ENCODE data around the gene AFF3. TPM values are rescaled to one million over a fixed set of nuclear protein-coding genes. Genes with fewer than 3 reads are reported as not detected.

AFF3 gene
- total and polyA plus RNA-seq, 4 donors: 0.48 to 5.3 (median 2.3) TPM

GRCh38 chr2:99748344-99748743 lies 394.0 kb downstream of the AFF3 start:
- Histone ChIP-seq H3K4me3 (ENCODE audit: low read depth in 1 of 3, low read length in 3 of 3) (no peak overlapping the region), H3K9ac (ENCODE audit: low read depth in 1 of 2, low read length in 2 of 2) (no peak overlapping the region), H3K27ac (ENCODE audit: low read depth in 1 of 2, low read length in 2 of 2) (no peak overlapping the region), H3K4me1 (ENCODE audit: control insufficient read depth in 4 of 4, insufficient read depth in 4 of 4, low read length in 3 of 4) (no peaks in the 10 kb centered on the region), H3K36me3 (ENCODE audit: control insufficient read depth in 4 of 4, insufficient read depth in 3 of 4, low read depth in 1 of 4, low read length in 3 of 4) (no peaks in the 10 kb centered on the region), H3K27me3 (ENCODE audit: control insufficient read depth in 4 of 4, insufficient read depth in 4 of 4, low read length in 3 of 4) (no peaks in the 10 kb centered on the region), H3K9me3 (ENCODE audit: control insufficient read depth in 4 of 4, low read length in 3 of 4) (no peaks in the 10 kb centered on the region)
- DNase-seq (ENCODE audit: low spot score): no peak
- TF ChIP-seq GABPA (IDR thresholded peaks at IDR 0.05 in 1 of 2, conservative IDR thresholded peaks at IDR 0.05 in 1 of 2) (no peak), YY1 (IDR thresholded peaks at IDR 0.05) (no peak), HNF4A (conservative IDR thresholded peaks at IDR 0.05) (no peak), TAF1 (conservative IDR thresholded peaks at IDR 0.05) (no peak), HNF4G (IDR thresholded peaks at IDR 0.05) (no peak), ZBTB33 (IDR thresholded peaks at IDR 0.05) (no peak), MAX (IDR thresholded peaks at IDR 0.05) (no peak), FOXA2 (IDR thresholded peaks at IDR 0.05) (no peak), SP1 (IDR thresholded peaks at IDR 0.05) (no peak), JUND (IDR thresholded peaks at IDR 0.05) (no peak)
- TF ChIP-seq, protein P1, sequence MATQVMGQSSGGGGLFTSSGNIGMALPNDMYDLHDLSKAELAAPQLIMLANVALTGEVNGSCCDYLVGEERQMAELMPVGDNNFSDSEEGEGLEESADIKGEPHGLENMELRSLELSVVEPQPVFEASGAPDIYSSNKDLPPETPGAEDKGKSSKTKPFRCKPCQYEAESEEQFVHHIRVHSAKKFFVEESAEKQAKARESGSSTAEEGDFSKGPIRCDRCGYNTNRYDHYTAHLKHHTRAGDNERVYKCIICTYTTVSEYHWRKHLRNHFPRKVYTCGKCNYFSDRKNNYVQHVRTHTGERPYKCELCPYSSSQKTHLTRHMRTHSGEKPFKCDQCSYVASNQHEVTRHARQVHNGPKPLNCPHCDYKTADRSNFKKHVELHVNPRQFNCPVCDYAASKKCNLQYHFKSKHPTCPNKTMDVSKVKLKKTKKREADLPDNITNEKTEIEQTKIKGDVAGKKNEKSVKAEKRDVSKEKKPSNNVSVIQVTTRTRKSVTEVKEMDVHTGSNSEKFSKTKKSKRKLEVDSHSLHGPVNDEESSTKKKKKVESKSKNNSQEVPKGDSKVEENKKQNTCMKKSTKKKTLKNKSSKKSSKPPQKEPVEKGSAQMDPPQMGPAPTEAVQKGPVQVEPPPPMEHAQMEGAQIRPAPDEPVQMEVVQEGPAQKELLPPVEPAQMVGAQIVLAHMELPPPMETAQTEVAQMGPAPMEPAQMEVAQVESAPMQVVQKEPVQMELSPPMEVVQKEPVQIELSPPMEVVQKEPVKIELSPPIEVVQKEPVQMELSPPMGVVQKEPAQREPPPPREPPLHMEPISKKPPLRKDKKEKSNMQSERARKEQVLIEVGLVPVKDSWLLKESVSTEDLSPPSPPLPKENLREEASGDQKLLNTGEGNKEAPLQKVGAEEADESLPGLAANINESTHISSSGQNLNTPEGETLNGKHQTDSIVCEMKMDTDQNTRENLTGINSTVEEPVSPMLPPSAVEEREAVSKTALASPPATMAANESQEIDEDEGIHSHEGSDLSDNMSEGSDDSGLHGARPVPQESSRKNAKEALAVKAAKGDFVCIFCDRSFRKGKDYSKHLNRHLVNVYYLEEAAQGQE (IDR thresholded peaks at IDR 0.05): no peak
- TF ChIP-seq, protein P2, sequence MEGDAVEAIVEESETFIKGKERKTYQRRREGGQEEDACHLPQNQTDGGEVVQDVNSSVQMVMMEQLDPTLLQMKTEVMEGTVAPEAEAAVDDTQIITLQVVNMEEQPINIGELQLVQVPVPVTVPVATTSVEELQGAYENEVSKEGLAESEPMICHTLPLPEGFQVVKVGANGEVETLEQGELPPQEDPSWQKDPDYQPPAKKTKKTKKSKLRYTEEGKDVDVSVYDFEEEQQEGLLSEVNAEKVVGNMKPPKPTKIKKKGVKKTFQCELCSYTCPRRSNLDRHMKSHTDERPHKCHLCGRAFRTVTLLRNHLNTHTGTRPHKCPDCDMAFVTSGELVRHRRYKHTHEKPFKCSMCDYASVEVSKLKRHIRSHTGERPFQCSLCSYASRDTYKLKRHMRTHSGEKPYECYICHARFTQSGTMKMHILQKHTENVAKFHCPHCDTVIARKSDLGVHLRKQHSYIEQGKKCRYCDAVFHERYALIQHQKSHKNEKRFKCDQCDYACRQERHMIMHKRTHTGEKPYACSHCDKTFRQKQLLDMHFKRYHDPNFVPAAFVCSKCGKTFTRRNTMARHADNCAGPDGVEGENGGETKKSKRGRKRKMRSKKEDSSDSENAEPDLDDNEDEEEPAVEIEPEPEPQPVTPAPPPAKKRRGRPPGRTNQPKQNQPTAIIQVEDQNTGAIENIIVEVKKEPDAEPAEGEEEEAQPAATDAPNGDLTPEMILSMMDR (IDR thresholded peaks at IDR 0.05; ENCODE audit: low read depth, low read length, missing input control): no peak
- WGBS: 73% methylated on average over 2 of the region's 2 CpGs

DNA sequence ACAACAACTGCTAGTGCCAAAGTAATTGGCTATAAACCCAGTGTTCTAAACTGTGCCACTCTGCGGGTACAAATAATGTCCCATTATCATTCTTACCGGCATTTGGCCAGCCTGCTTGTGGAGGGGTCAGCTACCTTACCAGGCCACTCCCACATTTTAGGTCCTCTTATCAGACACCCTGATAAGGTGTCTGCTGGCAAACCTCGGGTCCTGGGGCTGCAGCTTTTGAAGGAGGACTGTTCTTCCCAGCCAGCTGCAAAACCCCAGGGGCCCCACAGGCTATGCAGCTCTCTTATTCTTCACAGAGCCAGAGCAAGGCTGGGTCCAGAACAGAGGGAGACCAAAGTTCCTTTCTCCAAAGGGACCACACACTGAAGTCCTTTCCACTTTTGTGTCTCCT lies 394.5 kb downstream of the AFF3 start:
- DNase-seq (ENCODE audit: low spot score): no peak
- WGBS: 66% methylated on average over 3 of the region's 3 CpGs
- H3K27ac ChIP-seq (ENCODE audit: low read depth in 1 of 2, low read length in 2 of 2): no peak overlapping the region
- H3K9me3 ChIP-seq (ENCODE audit: control insufficient read depth in 4 of 4, low read length in 3 of 4): no peaks in the 10 kb centered on the region
- H3K4me3 ChIP-seq (ENCODE audit: low read depth in 1 of 3, low read length in 3 of 3): no peak overlapping the region
- H3K27me3 ChIP-seq (ENCODE audit: control insufficient read depth in 4 of 4, insufficient read depth in 4 of 4, low read length in 3 of 4): no peaks in the 10 kb centered on the region
- H3K36me3 ChIP-seq (ENCODE audit: control insufficient read depth in 4 of 4, insufficient read depth in 3 of 4, low read depth in 1 of 4, low read length in 3 of 4): peaks cover 0 to 3% (median 0%) of the 10 kb centered on the region in 4 donors
- no peaks in the 10 kb centered on the region for H3K4me1 ChIP-seq (ENCODE audit: control insufficient read depth in 4 of 4, insufficient read depth in 4 of 4, low read length in 3 of 4)
- no peak overlapping the region for H3K9ac ChIP-seq (ENCODE audit: low read depth in 1 of 2, low read length in 2 of 2)
- TF ChIP-seq JUND (IDR thresholded peaks at IDR 0.05): no peak
- TF ChIP-seq, protein P2 (IDR thresholded peaks at IDR 0.05; ENCODE audit: low read depth, low read length, missing input control): no peak
- TF ChIP-seq FOXA1 (IDR thresholded peaks at IDR 0.05): no peak
- no peak for TF ChIP-seq YY1 (IDR thresholded peaks at IDR 0.05)
- TF ChIP-seq NR2F2 (IDR thresholded peaks at IDR 0.05): no peak
- TF ChIP-seq, protein P3, sequence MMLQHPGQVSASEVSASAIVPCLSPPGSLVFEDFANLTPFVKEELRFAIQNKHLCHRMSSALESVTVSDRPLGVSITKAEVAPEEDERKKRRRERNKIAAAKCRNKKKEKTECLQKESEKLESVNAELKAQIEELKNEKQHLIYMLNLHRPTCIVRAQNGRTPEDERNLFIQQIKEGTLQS (IDR thresholded peaks at IDR 0.05): no peak
- TF ChIP-seq HNF4A (conservative IDR thresholded peaks at IDR 0.05): no peak
- TF ChIP-seq, protein P1 (IDR thresholded peaks at IDR 0.05): no peak
- TF ChIP-seq RXRA (IDR thresholded peaks at IDR 0.05): no peak
- TF ChIP-seq EGR1 (IDR thresholded peaks at IDR 0.05; ENCODE audit: low read depth in 2 of 2): no peak
- no peak for TF ChIP-seq SP1 (IDR thresholded peaks at IDR 0.05)
- no peak for TF ChIP-seq TAF1 (conservative IDR thresholded peaks at IDR 0.05)
- TF ChIP-seq FOXA2 (IDR thresholded peaks at IDR 0.05): no peak
- no peak for TF ChIP-seq MAX (IDR thresholded peaks at IDR 0.05)
- TF ChIP-seq RAD21 (IDR thresholded peaks at IDR 0.05): no peak
- no peak for TF ChIP-seq HNF4G (IDR thresholded peaks at IDR 0.05)

Data from liver (tissue), 9 donors.